ENCODE results near the gene CCDC102A. TPM values are rescaled to one million over a fixed set of nuclear protein-coding genes. Genes with fewer than 3 reads are reported as not detected.

CCDC102A gene
- total RNA-seq, 2 donors from 2014 or later = 11.2 to 15.1 TPM

- no peaks in the 10 kb centered on the region for H3K4me1 ChIP-seq
- no peak for TF ChIP-seq CTCF (IDR thresholded peaks at IDR 0.05)
- DNase-seq (ENCODE audit: low spot score) = peak; percentile 9
- H3K9me3 ChIP-seq = no peaks in the 10 kb centered on the region
- no peak overlapping the region for H3K27ac ChIP-seq
- no peaks in the 10 kb centered on the region for H3K27me3 ChIP-seq
- no peaks in the 10 kb centered on the region for H3K36me3 ChIP-seq
- no peak overlapping the region for H3K4me3 ChIP-seq
These were observed 31.3 kb upstream of the CCDC102A start for GRCh38 chr16:57567691-57568090.

DNA sequence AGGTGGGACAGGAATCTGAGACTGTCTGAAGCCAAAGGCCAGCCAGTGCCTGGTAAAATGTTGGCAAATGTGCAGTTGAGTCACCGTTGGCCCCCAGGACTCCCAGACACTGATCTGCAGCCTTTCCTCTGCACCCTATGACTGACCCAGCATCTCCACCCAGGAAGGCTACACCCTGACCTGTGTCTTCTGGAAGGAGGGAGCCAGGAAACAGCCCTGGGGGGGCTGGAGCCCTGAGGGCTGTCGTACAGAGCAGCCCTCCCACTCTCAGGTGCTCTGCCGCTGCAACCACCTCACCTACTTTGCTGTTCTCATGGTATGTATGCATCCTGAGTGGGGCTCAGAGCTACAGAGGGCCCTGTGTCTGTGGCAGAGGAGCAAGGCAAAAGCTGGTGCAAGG lies 30.1 kb upstream of the CCDC102A start:
- Histone ChIP-seq H3K4me1 (no peaks in the 10 kb centered on the region), H3K36me3 (no peaks in the 10 kb centered on the region)
- no peak for TF ChIP-seq CTCF (IDR thresholded peaks at IDR 0.05)

DNA sequence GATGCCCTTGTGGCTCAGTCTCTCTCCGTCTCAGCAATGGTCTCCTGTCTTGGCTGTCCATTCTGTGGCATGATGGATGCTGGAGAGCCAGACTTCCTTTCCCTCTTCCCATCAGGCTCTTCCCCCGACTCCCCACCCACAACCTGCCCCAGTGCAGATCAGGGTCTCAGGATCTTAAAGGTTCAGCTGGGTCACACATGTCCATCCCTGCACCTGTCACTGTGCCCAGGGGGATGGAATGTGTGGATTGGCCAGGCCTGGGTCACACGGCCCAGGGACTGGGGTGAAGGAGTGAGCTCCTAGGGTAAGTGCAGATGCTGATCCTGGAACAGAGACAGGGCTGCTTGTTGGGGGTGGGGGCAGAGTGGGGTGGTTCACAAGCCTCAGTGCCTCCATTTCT lies 29.1 kb upstream of the CCDC102A start:
- TF ChIP-seq CTCF (IDR thresholded peaks at IDR 0.05) = no peak
- no peak for DNase-seq (ENCODE audit: low spot score)

More for the DNA sequence above, 30.1 kb upstream of the CCDC102A start:
- H3K9me3 ChIP-seq = peaks cover 0 to 5% of the 10 kb centered on the region in 2 donors
- H3K4me3 ChIP-seq = no peak overlapping the region
- DNase-seq (ENCODE audit: low spot score) = peak; percentile 34
- no peak overlapping the region for H3K27ac ChIP-seq
- H3K27me3 ChIP-seq = no peaks in the 10 kb centered on the region

DNA sequence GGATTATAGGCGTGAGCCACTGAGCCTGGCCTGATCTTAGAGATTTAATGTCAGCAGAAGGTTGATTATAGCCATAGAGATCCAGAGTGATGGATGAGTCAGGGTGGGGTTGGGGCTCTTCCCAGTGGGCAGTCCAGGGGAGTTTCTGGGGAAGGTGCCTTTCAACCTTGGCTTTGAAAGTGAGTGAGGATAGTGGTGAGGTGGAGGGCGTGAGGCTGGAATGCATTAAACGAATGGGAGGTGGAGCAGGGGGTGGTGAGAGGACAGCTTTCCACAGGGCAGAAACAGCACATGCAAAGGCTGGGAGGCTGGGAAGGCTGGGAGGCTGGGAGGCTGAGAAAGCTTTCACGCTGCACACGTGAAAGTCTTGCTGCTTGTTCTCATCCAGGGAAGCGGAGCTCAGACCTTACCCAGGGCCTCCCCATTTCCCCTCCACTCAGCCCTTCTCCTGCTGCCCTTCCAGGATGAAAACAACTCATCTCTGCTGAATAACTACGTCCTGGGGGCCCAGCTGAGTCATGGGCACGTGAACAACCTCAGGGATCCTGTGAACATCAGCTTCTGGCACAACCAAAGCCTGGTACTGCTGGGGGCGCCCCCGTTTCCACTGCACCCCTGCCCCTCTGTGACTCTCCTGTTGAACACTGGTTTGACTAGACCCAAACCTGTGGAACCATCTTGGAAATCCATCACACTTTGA lies 28.4 kb upstream of the CCDC102A start:
- TF ChIP-seq CTCF (IDR thresholded peaks at IDR 0.05) = no peak
- H3K4me1 ChIP-seq = no peaks in the 10 kb centered on the region
- H3K36me3 ChIP-seq = no peaks in the 10 kb centered on the region
- H3K9me3 ChIP-seq = peaks cover 0 to 21% of the 10 kb centered on the region in 2 donors
- H3K27me3 ChIP-seq = no peaks in the 10 kb centered on the region
- H3K27ac ChIP-seq = no peak overlapping the region
- H3K4me3 ChIP-seq = no peak overlapping the region
- DNase-seq (ENCODE audit: low spot score) = peak; percentile 38

More for the DNA sequence above, 29.1 kb upstream of the CCDC102A start:
- Histone ChIP-seq H3K4me1 (no peaks in the 10 kb centered on the region), H3K27ac (no peak overlapping the region), H3K27me3 (no peaks in the 10 kb centered on the region), H3K36me3 (no peaks in the 10 kb centered on the region), H3K4me3 (no peak overlapping the region), H3K9me3 (peaks cover 0 to 15% of the 10 kb centered on the region in 2 donors)

DNA sequence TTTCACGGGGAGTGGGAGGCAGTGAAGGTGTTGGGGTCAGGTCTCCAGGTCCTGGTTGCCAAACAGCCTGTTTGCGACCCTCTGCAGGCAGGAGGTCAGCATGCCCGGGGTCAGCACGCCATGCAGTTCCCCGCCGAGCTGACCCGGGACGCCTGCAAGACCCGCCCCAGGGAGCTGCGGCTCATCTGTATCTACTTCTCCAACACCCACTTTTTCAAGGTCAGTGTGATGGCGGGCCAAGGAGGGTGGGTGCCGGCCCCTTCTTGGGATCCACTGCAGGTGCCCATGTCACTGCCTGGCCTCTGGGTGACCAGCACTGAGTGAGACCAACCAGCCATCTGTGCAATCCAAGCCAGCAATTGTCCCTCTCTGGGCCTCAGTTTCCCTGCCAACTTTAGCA lies 27.4 kb upstream of the CCDC102A start:
- Histone ChIP-seq H3K9me3 (peaks cover 0 to 21% of the 10 kb centered on the region in 2 donors), H3K27ac (no peak overlapping the region), H3K36me3 (no peaks in the 10 kb centered on the region), H3K4me1 (no peaks in the 10 kb centered on the region), H3K27me3 (no peaks in the 10 kb centered on the region), H3K4me3 (no peak overlapping the region)
- TF ChIP-seq CTCF (IDR thresholded peaks at IDR 0.05) = no peak
- DNase-seq (ENCODE audit: low spot score) = peak; percentile 47

DNA sequence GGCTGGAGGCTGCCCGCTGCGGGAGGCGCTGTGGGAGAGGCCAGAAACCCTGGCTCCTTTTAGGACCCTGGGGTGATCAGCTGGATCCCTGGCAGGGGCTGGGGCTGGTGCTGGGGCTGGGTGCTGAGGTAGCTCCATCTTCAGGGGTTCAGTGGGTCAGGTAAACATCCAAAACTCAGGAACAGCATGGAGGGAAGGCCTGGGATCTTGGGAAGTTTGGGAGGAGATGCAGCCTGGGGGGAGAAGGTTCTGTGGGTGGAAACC lies 27.0 kb upstream of the CCDC102A start:
- no peak overlapping the region for H3K27ac ChIP-seq
- H3K4me1 ChIP-seq = no peaks in the 10 kb centered on the region
- DNase-seq (ENCODE audit: low spot score) = peak; percentile 13
- no peaks in the 10 kb centered on the region for H3K27me3 ChIP-seq
- H3K9me3 ChIP-seq = peaks cover 0 to 21% of the 10 kb centered on the region in 2 donors
- no peak for TF ChIP-seq CTCF (IDR thresholded peaks at IDR 0.05)
- H3K4me3 ChIP-seq = no peak overlapping the region
- H3K36me3 ChIP-seq = no peaks in the 10 kb centered on the region
